Thoracic aorta (tissue), 2 donors: Measurements from ENCODE around the gene PIK3C2G. TPM values are rescaled to one million over a fixed set of nuclear protein-coding genes. Genes with fewer than 3 reads are reported as not detected.
A peak's percentile ranks its signal among the peaks of the same experiment; 100 is the strongest.

Experiments used
- ATAC-seq: fragments of 150-250 bp; one replicate; pipeline ENCODE4 v1.8.0; 2017; ENCODE audit warnings: low read depth; ENCODE audit not compliant: insufficient number of reproducible peaks, low FRiP score
- DNase-seq: peaks from one replicate; pipeline ENCODE4 v3.0.0-alpha.2; 2020; ENCODE audit warnings: low spot score
- H3K27ac ChIP-seq, 2 donors: fragments of 200-600 bp; sonication (generic); 1 replicate in 1 of 2; 2 replicates in 1 of 2; pipeline ENCODE4 v1.5.1; 2016; ENCODE audit warnings: mild to moderate bottlenecking in 2 of 2, moderate library complexity in 2 of 2
- H3K27me3 ChIP-seq: fragments of 200-600 bp; sonication (generic); replicated peaks from 2 replicates; pipeline ENCODE4 v1.6.0; 2016; ENCODE audit warnings: mild to moderate bottlenecking; ENCODE audit not compliant: insufficient read depth
- H3K36me3 ChIP-seq: fragments of 200-600 bp; sonication (generic); one replicate; pipeline ENCODE4 v1.5.1; 2016
- H3K4me1 ChIP-seq, 2 donors: fragments of 200-600 bp; sonication (generic); 1 replicate in 1 of 2; 2 replicates in 1 of 2; pipeline versions ENCODE4 v1.5.1 to v1.6.0; 2016; ENCODE audit warnings: low read depth in 2 of 2, mild to moderate bottlenecking in 1 of 2; ENCODE audit not compliant: control insufficient read depth in 1 of 2
- H3K4me3 ChIP-seq: fragments of 200-600 bp; sonication (generic); 2 replicates; pipeline ENCODE4 v1.5.1; 2016; ENCODE audit warnings: mild to moderate bottlenecking
- H3K9me3 ChIP-seq: fragments of 200-600 bp; sonication (generic); 2 replicates; pipeline ENCODE4 v1.5.1; 2016
- total RNA-seq, 2 donors: library from RNA; depleted of rRNA; stranded (reverse); fragments of >200 nt; gene quantifications; one replicate each; pipeline versions ENCODE4 v1.1.0 to v1.2.3, GENCODE V29; 2016
- TF ChIP-seq, protein P1 (sequence below): fragments of 200-600 bp; sonication (generic); IDR thresholded peaks from one replicate; pipeline ENCODE4 v1.5.1; 2019; ENCODE audit warnings: antibody characterized with exemption

The PIK3C2G gene
- total RNA-seq, 2 donors from 2014 or later: not detected

DNA sequence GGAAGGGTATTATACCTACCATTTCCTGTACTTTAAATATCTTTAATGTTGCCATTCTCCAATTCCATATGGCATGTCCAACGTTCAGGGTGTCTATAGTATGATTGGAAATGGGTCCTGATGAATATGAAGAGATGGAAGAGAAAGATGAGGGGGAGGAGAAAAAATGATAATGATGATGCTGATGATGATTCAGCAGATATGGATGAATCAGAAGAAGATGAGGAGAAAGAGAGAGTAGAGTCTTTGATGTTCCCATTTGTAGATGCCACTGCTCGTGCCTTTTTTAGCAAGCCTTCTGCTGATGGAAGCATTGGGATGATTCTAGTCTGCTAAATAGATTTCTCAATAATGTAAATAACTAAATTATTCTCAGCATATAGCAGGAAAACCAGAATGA lies 163.5 kb downstream of the PIK3C2G start:
- Histone ChIP-seq H3K27ac (no peak overlapping the region), H3K9me3 (no peaks in the 10 kb centered on the region), H3K36me3 (no peaks in the 10 kb centered on the region), H3K4me1 (no peaks in the 10 kb centered on the region), H3K4me3 (no peak overlapping the region), H3K27me3 (no peaks in the 10 kb centered on the region)
- DNase-seq (no peak), ATAC-seq (no peak)
- TF ChIP-seq, protein P1, sequence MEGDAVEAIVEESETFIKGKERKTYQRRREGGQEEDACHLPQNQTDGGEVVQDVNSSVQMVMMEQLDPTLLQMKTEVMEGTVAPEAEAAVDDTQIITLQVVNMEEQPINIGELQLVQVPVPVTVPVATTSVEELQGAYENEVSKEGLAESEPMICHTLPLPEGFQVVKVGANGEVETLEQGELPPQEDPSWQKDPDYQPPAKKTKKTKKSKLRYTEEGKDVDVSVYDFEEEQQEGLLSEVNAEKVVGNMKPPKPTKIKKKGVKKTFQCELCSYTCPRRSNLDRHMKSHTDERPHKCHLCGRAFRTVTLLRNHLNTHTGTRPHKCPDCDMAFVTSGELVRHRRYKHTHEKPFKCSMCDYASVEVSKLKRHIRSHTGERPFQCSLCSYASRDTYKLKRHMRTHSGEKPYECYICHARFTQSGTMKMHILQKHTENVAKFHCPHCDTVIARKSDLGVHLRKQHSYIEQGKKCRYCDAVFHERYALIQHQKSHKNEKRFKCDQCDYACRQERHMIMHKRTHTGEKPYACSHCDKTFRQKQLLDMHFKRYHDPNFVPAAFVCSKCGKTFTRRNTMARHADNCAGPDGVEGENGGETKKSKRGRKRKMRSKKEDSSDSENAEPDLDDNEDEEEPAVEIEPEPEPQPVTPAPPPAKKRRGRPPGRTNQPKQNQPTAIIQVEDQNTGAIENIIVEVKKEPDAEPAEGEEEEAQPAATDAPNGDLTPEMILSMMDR: no peak

GRCh38 chr12:18427520-18427919 lies 166.2 kb downstream of the PIK3C2G start:
- DNase-seq (no peak), ATAC-seq (no peak)
- H3K4me3 ChIP-seq: no peak overlapping the region
- no peak overlapping the region for H3K27ac ChIP-seq
- no peaks in the 10 kb centered on the region for H3K4me1 ChIP-seq
- H3K36me3 ChIP-seq: no peaks in the 10 kb centered on the region
- no peaks in the 10 kb centered on the region for H3K9me3 ChIP-seq
- TF ChIP-seq, protein P1: no peak
- no peaks in the 10 kb centered on the region for H3K27me3 ChIP-seq

DNA sequence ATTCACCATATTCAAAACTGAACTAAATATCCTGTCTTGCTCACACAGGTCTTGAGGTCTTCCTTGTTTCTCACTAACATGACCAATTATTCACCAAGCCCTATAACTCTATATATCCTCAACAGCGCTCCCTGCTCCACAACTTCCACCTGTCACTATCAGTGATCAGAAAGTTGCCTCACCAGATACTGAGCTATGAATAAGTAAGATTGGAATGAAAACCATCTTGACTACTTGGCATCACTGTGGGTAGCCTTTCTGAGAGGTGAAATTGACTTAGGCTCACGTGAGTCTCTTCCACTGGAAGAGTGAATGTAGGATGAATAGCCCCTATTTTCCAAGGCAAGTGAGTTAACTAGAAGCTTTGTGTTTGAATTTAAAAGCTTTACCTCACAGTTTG lies 167.1 kb downstream of the PIK3C2G start:
- TF ChIP-seq, protein P1: no peak
- ATAC-seq (no peak), DNase-seq (no peak)
- Histone ChIP-seq H3K9me3 (no peaks in the 10 kb centered on the region), H3K4me1 (no peaks in the 10 kb centered on the region), H3K27me3 (no peaks in the 10 kb centered on the region), H3K36me3 (no peaks in the 10 kb centered on the region), H3K4me3 (no peak overlapping the region), H3K27ac (no peak overlapping the region)

DNA sequence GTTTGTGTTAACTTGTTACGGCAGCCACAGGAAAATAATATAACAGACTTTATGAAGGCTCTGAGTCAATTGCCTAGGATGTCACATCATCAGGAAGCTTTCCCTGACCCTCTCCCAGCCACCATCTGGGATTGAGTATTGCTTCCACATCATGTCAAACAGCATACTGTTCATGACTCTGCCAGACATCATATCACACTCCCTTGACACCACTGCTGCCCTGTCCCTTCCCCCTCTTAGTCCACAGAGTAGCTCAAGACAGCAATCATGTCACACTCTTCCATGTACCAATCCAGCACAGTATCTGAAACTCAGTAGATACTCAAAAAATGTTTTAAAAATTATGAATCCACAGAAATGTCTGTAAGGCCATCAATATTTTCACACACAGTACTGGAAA lies 168.0 kb downstream of the PIK3C2G start:
- H3K4me3 ChIP-seq: no peak overlapping the region
- H3K36me3 ChIP-seq: no peaks in the 10 kb centered on the region
- no peaks in the 10 kb centered on the region for H3K4me1 ChIP-seq
- no peak overlapping the region for H3K27ac ChIP-seq
- no peaks in the 10 kb centered on the region for H3K27me3 ChIP-seq
- DNase-seq (no peak), ATAC-seq (no peak)
- no peaks in the 10 kb centered on the region for H3K9me3 ChIP-seq
- TF ChIP-seq, protein P1: no peak

GRCh38 chr12:18430425-18431048 lies 169.2 kb downstream of the PIK3C2G start:
- Histone ChIP-seq H3K9me3 (no peaks in the 10 kb centered on the region), H3K27me3 (no peaks in the 10 kb centered on the region), H3K4me1 (no peaks in the 10 kb centered on the region), H3K4me3 (no peak overlapping the region), H3K27ac (no peak overlapping the region), H3K36me3 (no peaks in the 10 kb centered on the region)
- ATAC-seq: peak; percentile 71
- no peak for DNase-seq
- TF ChIP-seq, protein P1: peak; percentile 61
